A549 (cell line): ENCODE measurements around the gene AKAP17A. TPM values are rescaled to one million over a fixed set of nuclear protein-coding genes. Genes with fewer than 3 reads are reported as not detected.

ENCODE experiments used
- ATAC-seq, 2 experiments: fragments of 200-7000 bp in 1 of 2; fragments of >200 bp in 1 of 2; cut with Nextera tagmentation in 1 of 2; cut with Tn5 transposase in 1 of 2; 3 replicates each; pipeline versions ENCODE4 v1.8.0 to v1.9.1; 2018 to 2020; ENCODE audit warnings: mild to moderate bottlenecking in 1 of 2, moderate library complexity in 1 of 2
- CTCF ChIA-PET: fragments of 300-600 bp; sonication (Branson Sonifier 250); formaldehyde crosslinking; extraction: SDS; loops from one replicate; lab custom pipeline; 2021; ENCODE audit warnings: antibody characterized with exemption, inconsistent platforms; lab: Yijun Ruan, JAX
- POLR2A ChIA-PET: fragments of 350-600 bp; formaldehyde crosslinking; extraction: SDS; loops from one replicate; lab custom pipeline; 2021; ENCODE audit warnings: antibody characterized with exemption, inconsistent platforms; lab: Yijun Ruan, JAX
- DNase-seq, 2 experiments: peaks; one replicate each; pipeline versions ENCODE4 v3.0.0 to v3.0.0-alpha.2; 2011 to 2016; ENCODE audit warnings: low read depth in 1 of 2, low spot score in 1 of 2
- FAIRE-seq: peaks from 2 replicates; lab custom pipeline; 2011; peaks lifted over from hg19 to GRCh38; lab: Jason Lieb, UNC
- H3K27ac ChIP-seq, 2 experiments: fragments of >200 bp; sonication (Bioruptor Twin); formaldehyde crosslinking; 3 replicates each; pipeline ENCODE4 v1.5.1; 2016 to 2017
- H3K4me1 ChIP-seq: fragments of >200 bp; sonication (Bioruptor Twin); formaldehyde crosslinking; 3 replicates; pipeline ENCODE4 v1.6.1; 2016
- H3K4me2 ChIP-seq: fragments of >200 bp; sonication (Bioruptor Twin); formaldehyde crosslinking; 3 replicates; pipeline ENCODE4 v1.6.1; 2016
- H3K4me3 ChIP-seq: fragments of >200 bp; sonication (Bioruptor Twin); formaldehyde crosslinking; 3 replicates; pipeline ENCODE4 v1.5.1; 2016
- H3K9me3 ChIP-seq: fragments of >200 bp; sonication (Bioruptor Twin); formaldehyde crosslinking; 3 replicates; pipeline ENCODE4 v1.6.1; 2016
- ATOH8 ChIP-seq: fragments of 250-450 bp; sonication (Bioruptor Pico); IDR thresholded peaks from 2 replicates; pipeline ENCODE4 v1.5.0; 2020; ENCODE audit warnings: low read depth, mild to moderate bottlenecking, moderate library complexity
- BCL3 ChIP-seq: fragments of >200 bp; sonication (Bioruptor Twin); formaldehyde crosslinking; IDR thresholded peaks from 3 replicates; pipeline ENCODE4 v1.6.1; 2016
- BHLHE40 ChIP-seq: IDR thresholded peaks from 2 replicates; pipeline ENCODE4 v1.6.1; 2012; ENCODE audit warnings: low read depth, low read length, inconsistent platforms
- CBX2 ChIP-seq: fragments of 200-600 bp; sonication (generic); IDR thresholded peaks from 2 replicates; pipeline ENCODE4 v1.6.1; 2016; ENCODE audit warnings: low read depth, mild to moderate bottlenecking, borderline replicate concordance
- CBX8 ChIP-seq: fragments of 200-600 bp; sonication (generic); IDR thresholded peaks from 2 replicates; pipeline ENCODE4 v1.6.1; 2016
- CEBPB ChIP-seq, 2 experiments: fragments of >200 bp in 1 of 2; sonication (Bioruptor Twin) in 1 of 2; formaldehyde crosslinking in 1 of 2; IDR thresholded peaks; 2 replicates each; pipeline ENCODE4 v1.6.1; 2012 to 2016
- ELK1 ChIP-seq: fragments of 150-350 bp; IDR thresholded peaks from 2 replicates; pipeline ENCODE4 v1.6.1; 2014; ENCODE audit warnings: low read depth, mild to moderate bottlenecking, low read length
- ESRRA ChIP-seq: fragments of 150-350 bp; IDR thresholded peaks from 2 replicates; pipeline ENCODE4 v1.6.1; 2014; ENCODE audit warnings: mild to moderate bottlenecking, low read length, borderline replicate concordance
- FOSL2 ChIP-seq, 2 experiments: fragments of 450-650 bp in 1 of 2; fragments of >200 bp in 1 of 2; sonication (Bioruptor Twin) in 1 of 2; formaldehyde crosslinking; IDR thresholded peaks; 2 replicates each; pipeline versions ENCODE4 v1.5.0 to v1.6.1; 2016 to 2020; ENCODE audit warnings: mild to moderate bottlenecking in 1 of 2, moderate library complexity in 1 of 2
- HEYL ChIP-seq: fragments of 250-450 bp; sonication (Bioruptor Pico); IDR thresholded peaks from 2 replicates; pipeline ENCODE4 v1.8.0; 2021; ENCODE audit warnings: mild to moderate bottlenecking, moderate library complexity
- KDM5A ChIP-seq: fragments of 200-600 bp; sonication (generic); IDR thresholded peaks from 2 replicates; pipeline ENCODE4 v1.6.1; 2016; ENCODE audit warnings: antibody characterized with exemption, mild to moderate bottlenecking
- MAX ChIP-seq: IDR thresholded peaks from 2 replicates; pipeline ENCODE4 v1.6.1; 2012
- MAZ ChIP-seq: fragments of 150-350 bp; IDR thresholded peaks from 2 replicates; pipeline ENCODE4 v1.6.1; 2014; ENCODE audit warnings: antibody characterized with exemption, low read depth, low read length, borderline replicate concordance
- MYC ChIP-seq: IDR thresholded peaks from 2 replicates; pipeline ENCODE4 v1.6.1; 2012; ENCODE audit warnings: mild to moderate bottlenecking, inconsistent platforms, low read length, improper control_type of control experiment, borderline replicate concordance
- NFE2L2 ChIP-seq: fragments of 150-350 bp; conservative IDR thresholded peaks from 2 replicates; pipeline ENCODE4 v1.6.1; 2014; ENCODE audit warnings: low read length
- NR3C1 ChIP-seq: fragments of >200 bp; sonication (Bioruptor Twin); formaldehyde crosslinking; IDR thresholded peaks from 3 replicates; pipeline ENCODE4 v1.6.1; 2017
- RAD21 ChIP-seq, 2 experiments: fragments of >200 bp in 1 of 2; sonication (Bioruptor Twin) in 1 of 2; formaldehyde crosslinking in 1 of 2; IDR thresholded peaks in 1 of 2; conservative IDR thresholded peaks in 1 of 2; 2 replicates in 1 of 2; 3 replicates in 1 of 2; pipeline ENCODE4 v1.6.1; 2012 to 2018; ENCODE audit warnings: inconsistent platforms in 1 of 2
- RARB ChIP-seq: fragments of 250-450 bp; sonication (Bioruptor Pico); IDR thresholded peaks from 2 replicates; pipeline ENCODE4 v1.8.0; 2021; ENCODE audit warnings: mild to moderate bottlenecking, moderate library complexity
- REST ChIP-seq: fragments of 200-600 bp; sonication (generic); IDR thresholded peaks from 2 replicates; pipeline ENCODE4 v1.6.1; 2016; ENCODE audit warnings: antibody characterized with exemption, mild to moderate bottlenecking, moderate library complexity
- RFX5 ChIP-seq: fragments of 450-650 bp; IDR thresholded peaks from 2 replicates; pipeline ENCODE4 v1.7.1; 2014; ENCODE audit warnings: antibody characterized with exemption, mild to moderate bottlenecking, moderate library complexity
- RNF2 ChIP-seq: fragments of 200-600 bp; sonication (generic); IDR thresholded peaks from 2 replicates; pipeline ENCODE4 v1.6.1; 2016; ENCODE audit warnings: low read depth, mild to moderate bottlenecking, antibody characterized with exemption, moderate library complexity, borderline replicate concordance
- SMC3 ChIP-seq: fragments of >200 bp; sonication (Bioruptor Twin); formaldehyde crosslinking; IDR thresholded peaks from 3 replicates; pipeline ENCODE4 v1.6.1; 2018; ENCODE audit warnings: inconsistent platforms
- SREBF2 ChIP-seq: fragments of 450-650 bp; IDR thresholded peaks from 2 replicates; pipeline ENCODE4 v1.6.1; 2014; ENCODE audit warnings: mild to moderate bottlenecking, moderate library complexity
- USF2 ChIP-seq: fragments of 450-650 bp; IDR thresholded peaks from 2 replicates; pipeline ENCODE4 v1.6.1; 2014; ENCODE audit warnings: antibody characterized with exemption
- ZC3H11A ChIP-seq: fragments of 450-650 bp; IDR thresholded peaks from 2 replicates; pipeline ENCODE4 v1.6.1; 2014; ENCODE audit warnings: antibody characterized with exemption, mild to moderate bottlenecking
- ZNF302 ChIP-seq: fragments of 250-450 bp; sonication (Bioruptor Pico); IDR thresholded peaks from 2 replicates; pipeline ENCODE4 v1.9.0; 2021; ENCODE audit warnings: inconsistent platforms, mild to moderate bottlenecking, moderate library complexity
- ZSCAN20 ChIP-seq: fragments of 250-450 bp; sonication (Bioruptor Pico); IDR thresholded peaks from 2 replicates; pipeline ENCODE4 v1.8.0; 2022; ENCODE audit warnings: mild to moderate bottlenecking, moderate library complexity
- WGBS: methylation state at CpG from one replicate; pipeline ENCODE4 v1.1.6; 2017; ENCODE audit errors: missing lambda C conversion rate; 5-methylcytosine and 5-hydroxymethylcytosine counted together
- polyA plus RNA-seq, 4 experiments: library from polyadenylated mRNA; depleted of rRNA in 3 of 4; stranded (reverse); fragments of >200 nt; fragmentation: RNase III in 1 of 4; extraction: RNeasy Plus Mini Kit Qiagen cat#74134 plus additional on column Dnase treatment in 1 of 4; gene quantifications; 2 replicates in 3 of 4; 3 replicates in 1 of 4; pipeline ENCODE4 v1.2.3, GENCODE V29; 2011 to 2017

The AKAP17A gene
- polyA plus RNA-seq, 2 of the 4 experiments (the other 2 are of a cell fraction), result 24.9 to 32.9 TPM

GRCh38 chrX:1599791-1600405 lies 8.5 kb downstream of the AKAP17A start:
- Histone ChIP-seq H3K4me1 (no peaks in the 10 kb centered on the region), H3K4me2 (no peak overlapping the region), H3K27ac (no peak overlapping the region), H3K4me3 (no peak overlapping the region), H3K9me3 (peaks cover 7% of the 10 kb centered on the region; the same call in 1 of the 3 replicates)
- CTCF ChIA-PET, result no interaction called here
- DNase-seq, result no peak
- WGBS, result 92% methylated on average over 31 of the region's 36 CpGs
- no peak for TF ChIP-seq ZSCAN20
- no peak for TF ChIP-seq CEBPB (IDR thresholded peaks at IDR 0.05)
- no peak for TF ChIP-seq MAZ
- no peak for TF ChIP-seq BCL3
- no peak for TF ChIP-seq KDM5A
- TF ChIP-seq MYC, result no peak
- no peak for TF ChIP-seq REST
- TF ChIP-seq MAX, result no peak
- TF ChIP-seq ESRRA, result no peak
- no peak for TF ChIP-seq CBX8
- no peak for TF ChIP-seq NR3C1
- TF ChIP-seq ATOH8 (CRISPR knock-in tag), result no peak
- no peak for TF ChIP-seq FOSL2 (IDR thresholded peaks at IDR 0.05)
- no peak for TF ChIP-seq FOSL2 (CRISPR knock-in tag; IDR thresholded peaks at IDR 0.05)
- TF ChIP-seq USF2, result no peak
- ATAC-seq, result no peak; a peak in 1 of 6 replicates
- POLR2A ChIA-PET, result no interaction called here
- no peak for FAIRE-seq

- POLR2A ChIA-PET, result no interaction called here
- TF ChIP-seq SREBF2, result no peak
- TF ChIP-seq ZC3H11A, result no peak
- no peak for TF ChIP-seq ELK1
- no peak for TF ChIP-seq SMC3
- no peak for TF ChIP-seq RAD21 (conservative IDR thresholded peaks at IDR 0.05 in 1 of 2, IDR thresholded peaks at IDR 0.05 in 1 of 2)
- TF ChIP-seq HEYL (CRISPR knock-in tag), result no peak
- TF ChIP-seq USF2, result no peak
- no peak for TF ChIP-seq BHLHE40
- TF ChIP-seq RNF2, result no peak
- TF ChIP-seq RARB (CRISPR knock-in tag), result no peak
- TF ChIP-seq MAX, result no peak
- TF ChIP-seq ZSCAN20, result no peak
- TF ChIP-seq MAZ, result no peak
- no peak for TF ChIP-seq CBX2
- TF ChIP-seq NFE2L2, result no peak
- TF ChIP-seq RFX5, result no peak
- no peak for TF ChIP-seq ZNF302 (CRISPR knock-in tag)
These were observed 9.1 kb downstream of the AKAP17A start for GRCh38 chrX:1600406-1601050.

More at GRCh38 chrX:1600406-1601050, 9.1 kb downstream of the AKAP17A start:
- DNase-seq (no peak), FAIRE-seq (no peak), ATAC-seq (no peak)
- CTCF ChIA-PET, result no interaction called here
- peaks cover 7% of the 10 kb centered on the region; the same call in 1 of the 3 replicates for H3K9me3 ChIP-seq
- WGBS, result 94% methylated on average over 49 of the region's 52 CpGs
- H3K4me2 ChIP-seq, result no peak overlapping the region
- no peaks in the 10 kb centered on the region for H3K4me1 ChIP-seq
- no peak overlapping the region for H3K27ac ChIP-seq
- no peak overlapping the region for H3K4me3 ChIP-seq
